Stomach (tissue), 9 donors: Measurements from ENCODE around the gene SMYD3. TPM values are rescaled to one million over a fixed set of nuclear protein-coding genes. Genes with fewer than 3 reads are reported as not detected.
A peak's percentile ranks its signal among the peaks of the same experiment; 100 is the strongest.
"Not testable (repeated sequence)": the region's sequence is repeated elsewhere in the genome, so short reads cannot be mapped to it uniquely, and the experiment has no call there.

Experiments used
- DNase-seq, 2 donors: peaks; one replicate each; pipeline versions ENCODE4 v3.0.0 to v3.0.0-alpha.2; 2013 to 2019
- H3K27ac ChIP-seq, 5 donors: fragments of 200-600 bp in 4 of 5; sonication (generic) in 4 of 5; one replicate each; pipeline ENCODE4 v1.5.1; 2013 to 2019; ENCODE audit warnings: mild to moderate bottlenecking in 1 of 5, moderate library complexity in 1 of 5
- H3K27me3 ChIP-seq, 3 donors: fragments of 200-600 bp; sonication (generic); one replicate each; pipeline ENCODE4 v1.5.1; 2017 to 2019; ENCODE audit warnings: mixed run types in 1 of 3
- H3K36me3 ChIP-seq, 4 donors: fragments of 200-600 bp; sonication (generic); 1 replicate in 3 of 4; 2 replicates in 1 of 4; pipeline ENCODE4 v1.5.1; 2016 to 2019
- H3K4me1 ChIP-seq, 4 donors: fragments of 200-600 bp; sonication (generic); one replicate each; pipeline ENCODE4 v1.5.1; 2016 to 2019
- H3K4me3 ChIP-seq, 4 donors: fragments of 200-600 bp; sonication (generic) in 3 of 4; one replicate each; pipeline ENCODE4 v1.5.1; 2016 to 2019; ENCODE audit warnings: mild to moderate bottlenecking in 1 of 4
- H3K9me3 ChIP-seq, 4 donors: fragments of 200-600 bp; sonication (generic); one replicate each; pipeline ENCODE4 v1.5.1; 2016 to 2019
- EP300 ChIP-seq: sonication (generic); formaldehyde crosslinking; IDR thresholded peaks from one replicate; pipeline ENCODE4 v1.6.1; 2017; ENCODE audit warnings: antibody characterized with exemption
- POLR2A ChIP-seq, 4 donors: fragments of 450-650 bp; IDR thresholded peaks; one replicate each; pipeline ENCODE4 v1.6.1; 2016; ENCODE audit warnings: antibody characterized with exemption in 4 of 4, control low read depth in 2 of 4, mild to moderate bottlenecking in 1 of 4, moderate library complexity in 1 of 4
- POLR2AphosphoS5 ChIP-seq, 3 donors: sonication (generic); formaldehyde crosslinking; IDR thresholded peaks; one replicate each; pipeline ENCODE4 v1.6.1; 2016; ENCODE audit warnings: antibody characterized with exemption in 3 of 3
- WGBS, 5 donors: extraction: QIAGEN DNeasy Blood & Tissue Kit in 3 of 5; methylation state at CpG; one replicate each; pipeline versions ENCODE4 v1.1.5 to v1.1.7; 2013 to 2018; 5-methylcytosine and 5-hydroxymethylcytosine counted together
- intact Hi-C: fragments of 100-400 bp; cut with DNase I; formaldehyde crosslinking; loops from one replicate; pipeline ENCODE4 v1.15.1; 2023; ENCODE audit warnings: low total_unique reads
- polyA plus RNA-seq, 3 donors: library from polyadenylated mRNA; stranded (reverse); fragments of 200-250 nt; gene quantifications; one replicate each; pipeline ENCODE4 v1.2.3, GENCODE V29; 2013
- total RNA-seq, 5 donors: library from RNA; depleted of rRNA; stranded (reverse); fragments of >200 nt; gene quantifications; one replicate each; pipeline versions ENCODE4 v1.1.0 to v1.2.3, GENCODE V29; 2014 to 2016
- TF ChIP-seq, protein P1 (sequence below), 7 experiments: fragments of 450-650 bp in 4 of 7; fragments of 200-600 bp in 3 of 7; sonication (generic) in 3 of 7; IDR thresholded peaks; one replicate each; pipeline ENCODE4 v1.5.1; 2016 to 2019; ENCODE audit warnings: antibody characterized with exemption in 7 of 7, control low read depth in 2 of 7, mild to moderate bottlenecking in 1 of 7
- donor health status: healthy with polysubstance abuse.
- donor health status: Bipolar disorder and iron deficiency.
- donor health status: healthy.

Gene SMYD3
- total and polyA plus RNA-seq, 8 donors = 6.4 to 196 (median 27.8) TPM

GRCh38 chr1:245978915-245979314 lies 528.2 kb downstream of the SMYD3 start:
- intact Hi-C loops = no loop called here
- H3K9me3 ChIP-seq = no peaks in the 10 kb centered on the region
- H3K4me1 ChIP-seq = no peaks in the 10 kb centered on the region
- TF ChIP-seq, protein P1, sequence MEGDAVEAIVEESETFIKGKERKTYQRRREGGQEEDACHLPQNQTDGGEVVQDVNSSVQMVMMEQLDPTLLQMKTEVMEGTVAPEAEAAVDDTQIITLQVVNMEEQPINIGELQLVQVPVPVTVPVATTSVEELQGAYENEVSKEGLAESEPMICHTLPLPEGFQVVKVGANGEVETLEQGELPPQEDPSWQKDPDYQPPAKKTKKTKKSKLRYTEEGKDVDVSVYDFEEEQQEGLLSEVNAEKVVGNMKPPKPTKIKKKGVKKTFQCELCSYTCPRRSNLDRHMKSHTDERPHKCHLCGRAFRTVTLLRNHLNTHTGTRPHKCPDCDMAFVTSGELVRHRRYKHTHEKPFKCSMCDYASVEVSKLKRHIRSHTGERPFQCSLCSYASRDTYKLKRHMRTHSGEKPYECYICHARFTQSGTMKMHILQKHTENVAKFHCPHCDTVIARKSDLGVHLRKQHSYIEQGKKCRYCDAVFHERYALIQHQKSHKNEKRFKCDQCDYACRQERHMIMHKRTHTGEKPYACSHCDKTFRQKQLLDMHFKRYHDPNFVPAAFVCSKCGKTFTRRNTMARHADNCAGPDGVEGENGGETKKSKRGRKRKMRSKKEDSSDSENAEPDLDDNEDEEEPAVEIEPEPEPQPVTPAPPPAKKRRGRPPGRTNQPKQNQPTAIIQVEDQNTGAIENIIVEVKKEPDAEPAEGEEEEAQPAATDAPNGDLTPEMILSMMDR (IDR thresholded peaks at IDR 0.05) = no peak
- TF ChIP-seq POLR2AphosphoS5 (IDR thresholded peaks at IDR 0.05) = no peak
- no peak for TF ChIP-seq POLR2A (IDR thresholded peaks at IDR 0.05)
- TF ChIP-seq EP300 = no peak
- no peaks in the 10 kb centered on the region for H3K36me3 ChIP-seq
- H3K27ac ChIP-seq = no peak overlapping the region
- no peak for DNase-seq
- H3K4me3 ChIP-seq = no peak overlapping the region
- WGBS, 5 donors = 84 to 91% (median 85%) methylated on average over 3 of the region's 3 CpGs
- no peaks in the 10 kb centered on the region for H3K27me3 ChIP-seq

DNA sequence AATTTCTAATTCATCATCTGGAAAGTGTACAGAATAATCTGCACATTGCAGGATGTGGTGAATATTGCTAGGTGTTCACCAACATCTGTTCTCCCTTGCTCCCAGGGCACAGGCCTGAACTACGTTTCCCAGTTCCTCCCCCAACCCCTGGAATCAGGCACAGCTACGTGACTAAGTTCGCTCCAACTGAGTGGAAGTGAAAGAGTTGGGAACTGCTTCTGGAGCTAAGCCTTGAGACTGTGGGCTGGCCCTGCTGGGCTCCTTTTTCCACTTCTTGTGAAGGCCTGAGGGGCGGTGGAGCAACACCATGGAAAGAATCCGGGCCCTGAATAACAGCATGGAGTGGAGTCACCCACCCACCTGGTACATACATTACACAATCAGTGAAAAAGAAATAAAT lies 534.6 kb downstream of the SMYD3 start:
- H3K36me3 ChIP-seq = no peaks in the 10 kb centered on the region
- TF ChIP-seq POLR2A (IDR thresholded peaks at IDR 0.05) (no peak), EP300 (no peak), POLR2AphosphoS5 (IDR thresholded peaks at IDR 0.05) (no peak)
- TF ChIP-seq, protein P1 (IDR thresholded peaks at IDR 0.05) = no peak
- H3K4me1 ChIP-seq = peaks cover 0 to 5% (median 0%) of the 10 kb centered on the region in 4 donors
- H3K4me3 ChIP-seq = no peak overlapping the region
- no peak overlapping the region for H3K27ac ChIP-seq
- no peaks in the 10 kb centered on the region for H3K27me3 ChIP-seq
- 91 to 99% (median 92%) methylated on average over 5 of the region's 5 CpGs for WGBS, 5 donors
- intact Hi-C loops = no loop called here
- no peaks in the 10 kb centered on the region for H3K9me3 ChIP-seq
- no peak for DNase-seq

DNA sequence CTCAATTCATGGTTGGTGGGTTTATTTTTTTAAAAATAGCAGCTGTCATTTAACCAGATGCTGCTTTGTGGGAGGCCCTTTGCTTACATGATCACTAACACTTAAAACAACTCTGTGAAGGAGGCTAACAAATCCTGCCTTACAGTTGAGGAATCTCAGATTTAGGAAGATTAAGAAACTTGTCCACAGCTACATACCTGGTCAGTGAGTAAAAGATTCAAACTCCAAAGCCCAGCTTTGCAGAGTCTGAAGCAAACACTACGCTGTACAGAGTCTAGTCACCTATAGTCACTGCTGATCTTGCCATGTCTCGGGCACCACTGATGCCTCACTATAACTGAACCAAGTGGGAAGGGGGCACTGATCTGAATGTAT lies 535.4 kb downstream of the SMYD3 start:
- intact Hi-C loops = no loop called here
- no peak overlapping the region for H3K4me3 ChIP-seq
- H3K27me3 ChIP-seq = no peaks in the 10 kb centered on the region
- peaks cover 0 to 5% (median 0%) of the 10 kb centered on the region in 4 donors for H3K4me1 ChIP-seq
- WGBS, 5 donors = 89 to 98% (median 96%) methylated on average over 2 of the region's 2 CpGs
- no peak for DNase-seq
- H3K9me3 ChIP-seq = no peaks in the 10 kb centered on the region
- H3K36me3 ChIP-seq = no peaks in the 10 kb centered on the region
- H3K27ac ChIP-seq = no peak overlapping the region
- TF ChIP-seq POLR2A (IDR thresholded peaks at IDR 0.05) (no peak), POLR2AphosphoS5 (IDR thresholded peaks at IDR 0.05) (no peak), EP300 (no peak)
- TF ChIP-seq, protein P1 (IDR thresholded peaks at IDR 0.05) = no peak

GRCh38 chr1:245971076-245971710 lies 535.9 kb downstream of the SMYD3 start:
- 95 to 97% (median 97%) methylated on average over 10 of the region's 10 CpGs for WGBS, 5 donors
- not testable (repeated sequence) for H3K27ac ChIP-seq

GRCh38 chr1:245969283-245969682 lies 537.8 kb downstream of the SMYD3 start:
- H3K4me3 ChIP-seq = no peak overlapping the region
- H3K9me3 ChIP-seq = no peaks in the 10 kb centered on the region
- intact Hi-C loops = no loop called here
- peak in 1 of 2 donors; percentile 9 for DNase-seq
- TF ChIP-seq POLR2A (IDR thresholded peaks at IDR 0.05) = no peak
- TF ChIP-seq, protein P1 (IDR thresholded peaks at IDR 0.05) = no peak
- no peak for TF ChIP-seq EP300
- peaks cover 0 to 5% (median 0%) of the 10 kb centered on the region in 4 donors for H3K4me1 ChIP-seq
- no peak overlapping the region for H3K27ac ChIP-seq
- WGBS, 5 donors = 38 to 51% (median 46%) methylated on average over 3 of the region's 3 CpGs
- H3K36me3 ChIP-seq = no peaks in the 10 kb centered on the region
- H3K27me3 ChIP-seq = no peaks in the 10 kb centered on the region

More at GRCh38 chr1:245971076-245971710, 535.9 kb downstream of the SMYD3 start:
- H3K4me3 ChIP-seq, H3K27me3 ChIP-seq, H3K36me3 ChIP-seq, H3K9me3 ChIP-seq, intact Hi-C loops, DNase-seq, H3K4me1 ChIP-seq: not testable (repeated sequence)
